ENCODE results near the gene NCOR2. TPM values are rescaled to one million over a fixed set of nuclear protein-coding genes. Genes with fewer than 3 reads are reported as not detected.

NCOR2 gene
- total and polyA plus RNA-seq, 8 donors: 27.2 to 292 (median 83.5) TPM

GRCh38 chr12:124603100-124603541 is 35.7 kb upstream of the NCOR2 start:
- intact Hi-C loops (cut with DNase I; ENCODE audit: low total_unique reads): no loop called here
- no peak for TF ChIP-seq POLR2A (IDR thresholded peaks at IDR 0.05)
- no peak for TF ChIP-seq EP300 (IDR thresholded peaks at IDR 0.05)
- no peak for TF ChIP-seq POLR2AphosphoS5 (IDR thresholded peaks at IDR 0.05)
- TF ChIP-seq CTCF (IDR thresholded peaks at IDR 0.05): no peak
- WGBS, 5 donors: 68 to 88% (median 71%) methylated on average over 11 to 12 of the region's 12 CpGs
- Histone ChIP-seq H3K36me3 (no peaks in the 10 kb centered on the region), H3K9me3 (no peaks in the 10 kb centered on the region), H3K4me3 (no peak overlapping the region), H3K27ac (no peak overlapping the region), H3K27me3 (no peaks in the 10 kb centered on the region), H3K4me1 (peaks cover 21 to 42% (median 24%) of the 10 kb centered on the region in 4 donors)
- DNase-seq: no peak

DNA sequence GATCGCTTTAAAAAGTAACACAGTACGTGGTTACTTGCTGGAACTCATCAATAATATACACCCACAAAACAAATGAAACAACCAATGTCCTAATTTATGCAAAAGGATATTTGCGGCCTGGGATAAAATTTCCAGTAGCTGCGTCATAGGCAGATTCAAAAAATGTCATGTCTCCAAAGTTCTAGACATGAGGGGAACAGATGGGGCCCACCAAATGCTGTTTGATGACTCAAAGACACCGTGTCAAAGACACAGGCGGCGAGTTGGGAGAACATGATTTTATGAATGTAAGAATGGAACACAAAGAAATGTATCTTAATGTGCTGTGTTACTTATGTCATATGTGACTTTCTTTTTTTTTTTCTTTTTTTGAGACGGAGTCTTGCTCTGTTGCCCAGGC is 34.3 kb upstream of the NCOR2 start:
- intact Hi-C loops (cut with DNase I; ENCODE audit: low total_unique reads): no loop called here
- no peaks in the 10 kb centered on the region for H3K27me3 ChIP-seq
- no peaks in the 10 kb centered on the region for H3K9me3 ChIP-seq
- WGBS, 5 donors: 91 to 97% (median 94%) methylated on average over 8 of the region's 8 CpGs
- DNase-seq: no peak
- peaks cover 21 to 34% (median 21%) of the 10 kb centered on the region in 4 donors for H3K4me1 ChIP-seq
- H3K27ac ChIP-seq: no peak overlapping the region
- TF ChIP-seq POLR2AphosphoS5 (IDR thresholded peaks at IDR 0.05): no peak
- no peak for TF ChIP-seq POLR2A (IDR thresholded peaks at IDR 0.05)
- TF ChIP-seq CTCF (IDR thresholded peaks at IDR 0.05): no peak
- TF ChIP-seq EP300 (IDR thresholded peaks at IDR 0.05): no peak
- no peak overlapping the region for H3K4me3 ChIP-seq
- no peaks in the 10 kb centered on the region for H3K36me3 ChIP-seq

DNA sequence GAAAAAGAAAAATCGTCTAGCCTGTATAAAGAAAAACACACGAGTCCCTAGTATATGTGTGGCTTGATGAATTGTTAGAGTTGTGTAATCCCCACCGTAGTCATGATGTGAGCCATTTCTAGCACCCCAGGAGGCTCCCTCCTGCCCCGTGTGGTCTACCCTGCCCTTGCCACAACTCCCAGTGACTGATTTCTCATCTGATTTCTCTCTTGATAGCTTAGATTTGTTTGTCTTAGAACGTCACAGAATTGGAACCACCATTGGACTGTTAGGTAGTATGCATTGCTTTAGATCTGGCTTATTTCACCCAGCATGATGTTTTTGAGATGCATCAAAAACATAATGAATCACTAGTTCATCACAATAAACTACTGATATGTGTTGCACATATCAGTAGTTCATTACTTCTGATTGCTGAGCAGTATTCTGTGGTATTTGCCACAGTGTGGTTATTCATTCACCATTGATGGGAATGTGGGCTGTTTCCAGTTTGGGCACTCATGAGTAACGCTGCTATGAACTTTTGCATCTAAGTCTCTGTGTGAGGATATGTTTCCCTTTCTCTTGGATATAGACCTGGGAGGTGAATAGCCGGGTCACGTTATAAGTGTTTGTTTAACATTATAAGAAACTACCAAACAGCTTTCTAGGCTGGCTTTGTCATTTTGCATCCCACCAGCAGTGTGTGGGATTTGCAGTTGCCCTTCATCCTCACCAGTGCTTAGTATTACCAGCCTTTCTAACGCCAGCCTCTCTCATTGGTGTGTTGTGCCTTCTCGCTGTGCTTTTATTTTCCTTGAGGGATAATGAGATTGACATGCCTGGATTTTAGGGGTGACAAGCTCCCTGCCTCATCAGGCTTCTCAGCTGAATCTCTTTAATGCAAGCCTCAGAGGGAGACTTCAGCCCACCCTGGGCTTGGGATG is 31.9 kb upstream of the NCOR2 start:
- no peaks in the 10 kb centered on the region for H3K36me3 ChIP-seq
- no peak overlapping the region for H3K27ac ChIP-seq
- H3K9me3 ChIP-seq: no peaks in the 10 kb centered on the region
- no peak for DNase-seq
- H3K4me3 ChIP-seq: no peak overlapping the region
- peaks cover 6 to 15% (median 8%) of the 10 kb centered on the region in 4 donors for H3K4me1 ChIP-seq
- TF ChIP-seq POLR2A (IDR thresholded peaks at IDR 0.05) (no peak), POLR2AphosphoS5 (IDR thresholded peaks at IDR 0.05) (no peak), EP300 (IDR thresholded peaks at IDR 0.05) (no peak), CTCF (IDR thresholded peaks at IDR 0.05) (no peak)
- WGBS, 5 donors: 74 to 79% (median 76%) methylated on average over 10 of the region's 10 CpGs
- intact Hi-C loops (cut with DNase I; ENCODE audit: low total_unique reads): no loop called here
- H3K27me3 ChIP-seq: no peaks in the 10 kb centered on the region

GRCh38 chr12:124597041-124597440 is 29.6 kb upstream of the NCOR2 start:
- WGBS, 5 donors: 73 to 93% (median 81%) methylated on average over 2 of the region's 2 CpGs
- H3K36me3 ChIP-seq: no peaks in the 10 kb centered on the region
- H3K4me3 ChIP-seq: no peak overlapping the region
- no peak for DNase-seq
- TF ChIP-seq POLR2AphosphoS5 (IDR thresholded peaks at IDR 0.05) (no peak), EP300 (IDR thresholded peaks at IDR 0.05) (no peak), POLR2A (IDR thresholded peaks at IDR 0.05) (no peak), CTCF (IDR thresholded peaks at IDR 0.05) (no peak)
- H3K27ac ChIP-seq: no peak overlapping the region
- H3K4me1 ChIP-seq: peaks cover 0 to 6% (median 0%) of the 10 kb centered on the region in 4 donors
- intact Hi-C loops (cut with DNase I; ENCODE audit: low total_unique reads): no loop called here
- no peaks in the 10 kb centered on the region for H3K27me3 ChIP-seq
- no peaks in the 10 kb centered on the region for H3K9me3 ChIP-seq
